ENCODE results near the gene AKAP13.

Gene AKAP13

DNA sequence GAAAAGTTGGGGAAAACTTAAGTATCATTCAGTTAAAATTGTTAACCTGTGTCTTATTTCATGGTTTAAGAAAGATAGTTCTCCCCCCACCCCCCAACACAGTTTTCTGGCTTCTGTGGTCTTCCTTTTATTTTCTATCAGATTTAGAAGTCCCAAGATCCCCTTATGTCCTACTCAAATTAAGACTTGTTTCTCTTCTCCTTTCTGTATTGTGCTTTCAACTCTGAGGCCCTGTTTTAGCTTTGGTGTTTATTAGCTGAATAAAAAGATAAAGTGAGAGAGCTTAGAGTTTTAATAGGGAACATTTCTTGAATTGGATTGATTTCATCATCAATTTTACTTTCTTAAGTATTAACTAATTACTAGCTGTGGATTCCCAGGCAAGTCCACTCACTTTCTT lies 62.6 kb downstream of the AKAP13 start:
- TF ChIP-seq NFIC (IDR thresholded peaks at IDR 0.05) (no peak), CREB1 (IDR thresholded peaks at IDR 0.05; ENCODE audit: low read depth) (no peak), ZBTB7A (IDR thresholded peaks at IDR 0.05; ENCODE audit: low read depth) (no peak), EP300 (IDR thresholded peaks at IDR 0.05; ENCODE audit: borderline replicate concordance) (no peak), EGR1 (IDR thresholded peaks at IDR 0.05) (no peak)
- TF ChIP-seq, protein P1, sequence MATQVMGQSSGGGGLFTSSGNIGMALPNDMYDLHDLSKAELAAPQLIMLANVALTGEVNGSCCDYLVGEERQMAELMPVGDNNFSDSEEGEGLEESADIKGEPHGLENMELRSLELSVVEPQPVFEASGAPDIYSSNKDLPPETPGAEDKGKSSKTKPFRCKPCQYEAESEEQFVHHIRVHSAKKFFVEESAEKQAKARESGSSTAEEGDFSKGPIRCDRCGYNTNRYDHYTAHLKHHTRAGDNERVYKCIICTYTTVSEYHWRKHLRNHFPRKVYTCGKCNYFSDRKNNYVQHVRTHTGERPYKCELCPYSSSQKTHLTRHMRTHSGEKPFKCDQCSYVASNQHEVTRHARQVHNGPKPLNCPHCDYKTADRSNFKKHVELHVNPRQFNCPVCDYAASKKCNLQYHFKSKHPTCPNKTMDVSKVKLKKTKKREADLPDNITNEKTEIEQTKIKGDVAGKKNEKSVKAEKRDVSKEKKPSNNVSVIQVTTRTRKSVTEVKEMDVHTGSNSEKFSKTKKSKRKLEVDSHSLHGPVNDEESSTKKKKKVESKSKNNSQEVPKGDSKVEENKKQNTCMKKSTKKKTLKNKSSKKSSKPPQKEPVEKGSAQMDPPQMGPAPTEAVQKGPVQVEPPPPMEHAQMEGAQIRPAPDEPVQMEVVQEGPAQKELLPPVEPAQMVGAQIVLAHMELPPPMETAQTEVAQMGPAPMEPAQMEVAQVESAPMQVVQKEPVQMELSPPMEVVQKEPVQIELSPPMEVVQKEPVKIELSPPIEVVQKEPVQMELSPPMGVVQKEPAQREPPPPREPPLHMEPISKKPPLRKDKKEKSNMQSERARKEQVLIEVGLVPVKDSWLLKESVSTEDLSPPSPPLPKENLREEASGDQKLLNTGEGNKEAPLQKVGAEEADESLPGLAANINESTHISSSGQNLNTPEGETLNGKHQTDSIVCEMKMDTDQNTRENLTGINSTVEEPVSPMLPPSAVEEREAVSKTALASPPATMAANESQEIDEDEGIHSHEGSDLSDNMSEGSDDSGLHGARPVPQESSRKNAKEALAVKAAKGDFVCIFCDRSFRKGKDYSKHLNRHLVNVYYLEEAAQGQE (IDR thresholded peaks at IDR 0.05; ENCODE audit: low read depth): no peak
- TF ChIP-seq, protein P2, sequence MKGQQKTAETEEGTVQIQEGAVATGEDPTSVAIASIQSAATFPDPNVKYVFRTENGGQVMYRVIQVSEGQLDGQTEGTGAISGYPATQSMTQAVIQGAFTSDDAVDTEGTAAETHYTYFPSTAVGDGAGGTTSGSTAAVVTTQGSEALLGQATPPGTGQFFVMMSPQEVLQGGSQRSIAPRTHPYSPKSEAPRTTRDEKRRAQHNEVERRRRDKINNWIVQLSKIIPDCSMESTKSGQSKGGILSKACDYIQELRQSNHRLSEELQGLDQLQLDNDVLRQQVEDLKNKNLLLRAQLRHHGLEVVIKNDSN (IDR thresholded peaks at IDR 0.05): no peak

- TF ChIP-seq TEAD4 (IDR thresholded peaks at IDR 0.05): peak; percentile 63
- no peak for TF ChIP-seq YY1 (IDR thresholded peaks at IDR 0.05; ENCODE audit: low read depth)
Measured at GRCh38 chr15:85443593-85444087, 63.2 kb downstream of the AKAP13 start.

- TF ChIP-seq ZBTB7A (IDR thresholded peaks at IDR 0.05; ENCODE audit: low read depth) (no peak), CREB1 (IDR thresholded peaks at IDR 0.05; ENCODE audit: low read depth) (no peak)
Measured at GRCh38 chr15:85444122-85444745, 63.8 kb downstream of the AKAP13 start.

DNA sequence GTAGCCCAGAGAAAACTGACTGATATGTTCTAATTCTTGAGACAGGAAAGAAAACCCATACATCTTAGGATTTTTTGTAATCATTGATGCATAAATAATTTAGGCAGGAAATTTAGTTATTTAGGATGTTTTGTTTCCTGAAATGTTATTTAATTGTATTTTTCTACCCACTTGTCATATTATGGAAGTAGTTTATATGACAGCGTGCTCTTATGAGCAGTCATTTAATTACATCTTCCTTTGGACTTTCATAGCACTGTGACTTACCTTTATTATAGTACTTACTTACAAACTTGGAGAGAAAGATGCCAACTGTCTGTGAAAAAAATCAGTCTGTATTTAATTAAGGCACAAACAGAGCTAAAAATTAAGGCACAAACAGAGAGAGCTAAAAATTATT lies 65.0 kb downstream of the AKAP13 start:
- TF ChIP-seq, protein P2 (IDR thresholded peaks at IDR 0.05): no peak
- no peak for TF ChIP-seq CEBPB (IDR thresholded peaks at IDR 0.05)
- TF ChIP-seq EP300 (IDR thresholded peaks at IDR 0.05; ENCODE audit: borderline replicate concordance): no peak
- no peak for TF ChIP-seq TCF12 (IDR thresholded peaks at IDR 0.05; ENCODE audit: low read depth)
- TF ChIP-seq NFIC (IDR thresholded peaks at IDR 0.05): no peak
- TF ChIP-seq CREB1 (IDR thresholded peaks at IDR 0.05; ENCODE audit: low read depth): no peak
- no peak for TF ChIP-seq FOXM1 (IDR thresholded peaks at IDR 0.05; ENCODE audit: borderline replicate concordance, low read depth)
- TF ChIP-seq EGR1 (IDR thresholded peaks at IDR 0.05): no peak
- TF ChIP-seq YY1 (IDR thresholded peaks at IDR 0.05; ENCODE audit: low read depth): no peak
- TF ChIP-seq ZBTB7A (IDR thresholded peaks at IDR 0.05; ENCODE audit: low read depth): no peak
- TF ChIP-seq, protein P3, sequence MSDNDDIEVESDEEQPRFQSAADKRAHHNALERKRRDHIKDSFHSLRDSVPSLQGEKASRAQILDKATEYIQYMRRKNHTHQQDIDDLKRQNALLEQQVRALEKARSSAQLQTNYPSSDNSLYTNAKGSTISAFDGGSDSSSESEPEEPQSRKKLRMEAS (IDR thresholded peaks at IDR 0.05): no peak
- TF ChIP-seq TAF1 (IDR thresholded peaks at IDR 0.05; ENCODE audit: low read depth): no peak
- TF ChIP-seq RAD21 (IDR thresholded peaks at IDR 0.05; ENCODE audit: low read depth): no peak
- TF ChIP-seq, protein P1 (IDR thresholded peaks at IDR 0.05; ENCODE audit: low read depth): no peak
- TF ChIP-seq TEAD4 (IDR thresholded peaks at IDR 0.05): no peak

GRCh38 chr15:85451099-85451700 lies 70.8 kb downstream of the AKAP13 start:
- TF ChIP-seq FOXM1 (IDR thresholded peaks at IDR 0.05; ENCODE audit: borderline replicate concordance, low read depth) (no peak), TAF1 (IDR thresholded peaks at IDR 0.05; ENCODE audit: low read depth) (no peak), ZBTB7A (IDR thresholded peaks at IDR 0.05; ENCODE audit: low read depth) (no peak), TCF12 (IDR thresholded peaks at IDR 0.05; ENCODE audit: low read depth) (no peak), CREB1 (IDR thresholded peaks at IDR 0.05; ENCODE audit: low read depth) (no peak), EGR1 (IDR thresholded peaks at IDR 0.05) (no peak), TEAD4 (IDR thresholded peaks at IDR 0.05) (no peak), CEBPB (IDR thresholded peaks at IDR 0.05) (no peak), NFIC (IDR thresholded peaks at IDR 0.05) (no peak), YY1 (IDR thresholded peaks at IDR 0.05; ENCODE audit: low read depth) (no peak)
- TF ChIP-seq, protein P3 (IDR thresholded peaks at IDR 0.05): no peak
- TF ChIP-seq, protein P1 (IDR thresholded peaks at IDR 0.05; ENCODE audit: low read depth): no peak
- TF ChIP-seq, protein P2 (IDR thresholded peaks at IDR 0.05): no peak
